KOPT-K1 (cell line): ENCODE data around the gene CRADD.
"Not testable (repeated sequence)": the region's sequence is repeated elsewhere in the genome, so short reads cannot be mapped to it uniquely, and the experiment has no call there.

Source experiments
- H3K27ac ChIP-seq: fragments of 200-600 bp; sonication (generic); 2 replicates; pipeline ENCODE4 v1.5.1; 2016; ENCODE audit warnings: antibody characterized with exemption, mild to moderate bottlenecking, low read depth, low read length; ENCODE audit not compliant: poor library complexity, severe bottlenecking
- H3K36me3 ChIP-seq: fragments of 200-600 bp; sonication (generic); 2 replicates; pipeline ENCODE4 v1.5.1; 2017; ENCODE audit warnings: antibody characterized with exemption, mild to moderate bottlenecking, low read length, moderate library complexity; ENCODE audit not compliant: insufficient read depth
- H3K9me3 ChIP-seq: fragments of 200-600 bp; sonication (generic); 2 replicates; pipeline ENCODE4 v1.5.1; 2017; ENCODE audit warnings: antibody characterized with exemption, low read length, mild to moderate bottlenecking; ENCODE audit not compliant: insufficient read depth, poor library complexity, severe bottlenecking

Gene CRADD

GRCh38 chr12:93884794-93885460 lies 207.8 kb downstream of the CRADD start:
- Histone ChIP-seq H3K9me3 (no peaks in the 10 kb centered on the region), H3K27ac (no peak overlapping the region), H3K36me3 (no peaks in the 10 kb centered on the region)

DNA sequence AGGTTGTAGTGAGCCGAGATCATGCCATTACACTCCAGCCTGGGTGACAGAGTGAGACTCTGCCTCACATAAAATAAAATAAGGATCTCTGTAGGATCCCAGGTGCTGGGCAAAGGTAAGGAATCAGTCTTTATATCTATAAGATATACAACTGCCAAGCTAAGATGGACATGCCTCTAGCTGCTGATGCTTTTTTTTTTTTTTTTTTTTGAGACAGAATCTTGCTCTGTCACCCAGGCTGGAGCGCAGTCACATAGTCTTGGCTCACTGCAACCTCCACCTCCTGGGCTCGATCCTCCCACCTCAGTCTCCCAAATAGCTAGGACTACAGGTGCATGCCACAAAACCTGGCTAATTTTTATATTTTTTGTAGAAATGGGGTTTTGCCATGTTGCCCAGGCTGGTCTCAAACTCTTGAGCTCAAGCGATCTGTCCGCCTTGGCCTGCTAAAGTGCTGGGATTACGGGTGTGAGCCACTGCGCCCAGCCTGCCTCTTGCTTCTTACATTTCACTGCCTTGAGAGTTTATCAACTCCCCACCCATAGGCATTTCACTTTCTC lies 208.9 kb downstream of the CRADD start:
- not testable (repeated sequence) for H3K9me3 ChIP-seq, H3K27ac ChIP-seq, H3K36me3 ChIP-seq

DNA sequence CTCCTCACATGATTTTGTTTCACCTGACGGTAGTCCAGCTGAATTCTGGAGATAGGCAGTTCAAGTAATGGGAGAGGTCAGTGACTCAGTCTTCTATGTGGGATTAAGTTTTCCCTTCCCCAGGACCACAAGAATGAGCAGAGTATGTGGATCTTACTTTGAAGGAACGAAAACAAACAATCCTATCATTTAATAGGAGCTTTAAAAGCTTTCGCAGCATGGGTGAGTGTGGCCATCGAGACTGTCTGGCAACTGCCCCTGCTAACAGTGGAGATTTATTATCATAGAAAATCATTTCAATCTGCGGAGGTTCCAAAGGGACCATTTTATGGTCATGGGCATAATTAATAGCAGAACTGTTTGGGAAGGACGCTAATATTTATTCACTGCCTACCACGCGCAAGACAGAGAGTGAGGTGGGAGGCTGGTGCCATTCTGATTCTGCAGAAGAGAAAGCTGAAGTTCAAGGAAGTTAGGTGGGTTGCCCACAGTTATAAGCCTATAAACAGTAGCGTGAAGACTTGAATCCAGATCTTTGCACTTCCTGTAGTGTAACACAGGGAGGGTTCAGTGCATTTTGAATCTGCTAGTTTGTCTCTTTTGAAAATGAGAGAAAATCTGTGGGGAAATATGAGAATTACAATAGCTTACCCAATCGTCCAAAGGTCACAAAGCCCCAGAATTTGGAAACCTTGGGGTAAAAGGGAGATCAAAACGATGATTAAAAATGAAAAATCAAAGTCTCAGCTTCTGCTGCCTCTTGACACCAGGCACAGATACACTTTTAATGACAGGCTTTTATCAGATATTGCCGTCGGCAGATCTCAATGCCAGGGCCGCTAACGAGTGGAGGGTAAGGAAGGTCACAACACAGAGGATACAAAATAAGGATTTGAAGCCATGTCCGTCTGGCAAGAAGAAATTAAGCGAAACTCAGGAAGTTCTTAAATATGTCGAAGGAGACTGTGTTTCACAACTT lies 209.6 kb downstream of the CRADD start:
- H3K9me3 ChIP-seq, result no peaks in the 10 kb centered on the region
- H3K36me3 ChIP-seq, result no peaks in the 10 kb centered on the region
- H3K27ac ChIP-seq, result no peak overlapping the region

- Histone ChIP-seq H3K36me3 (no peaks in the 10 kb centered on the region), H3K9me3 (no peaks in the 10 kb centered on the region), H3K27ac (no peak overlapping the region)
These were observed 211.8 kb downstream of the CRADD start for GRCh38 chr12:93888964-93889363.

GRCh38 chr12:93889516-93890212 lies 212.5 kb downstream of the CRADD start:
- no peaks in the 10 kb centered on the region for H3K9me3 ChIP-seq
- no peak overlapping the region for H3K27ac ChIP-seq
- H3K36me3 ChIP-seq, result no peaks in the 10 kb centered on the region

DNA sequence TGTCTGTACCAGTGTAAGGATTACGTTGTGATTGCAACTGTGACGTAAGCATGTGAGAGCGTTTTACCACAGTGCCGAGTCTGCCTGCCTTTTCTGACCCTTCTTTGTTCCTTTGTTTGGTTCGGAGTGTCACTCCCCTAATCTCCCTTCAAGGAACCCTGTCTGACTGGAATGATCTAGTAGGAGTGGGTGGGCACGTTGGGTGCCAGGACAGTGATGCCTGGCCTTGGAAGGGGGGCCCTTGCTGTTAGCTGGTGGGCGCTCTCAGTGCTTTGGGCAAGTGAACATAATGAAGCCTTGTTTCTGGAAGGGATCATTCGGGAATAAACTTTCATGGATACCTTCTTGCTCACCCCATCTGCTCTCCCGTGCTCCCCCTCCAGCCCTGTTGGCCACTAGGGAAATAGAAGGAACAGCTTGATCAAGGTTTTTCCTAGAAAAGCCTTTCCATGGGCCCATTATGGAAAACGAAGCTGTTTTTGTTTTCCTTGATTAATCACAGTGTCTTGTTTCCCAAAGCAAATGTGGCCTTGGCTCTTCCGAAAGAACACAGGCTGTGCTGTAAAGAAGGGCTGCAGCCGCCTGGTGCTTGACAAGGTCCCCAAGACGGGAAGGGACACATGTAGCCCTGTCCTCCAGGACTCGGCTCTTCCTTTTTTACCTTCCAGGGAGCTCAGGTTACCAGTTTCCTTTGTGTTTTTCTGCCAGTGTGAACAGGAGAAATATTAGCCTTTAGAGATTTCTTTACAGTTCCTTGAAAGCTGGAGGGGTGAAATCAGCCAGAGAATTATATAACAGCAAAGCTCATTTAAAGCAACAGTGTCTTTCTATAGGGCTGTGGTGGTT lies 215.5 kb downstream of the CRADD start:
- H3K9me3 ChIP-seq, result no peaks in the 10 kb centered on the region
- no peak overlapping the region for H3K27ac ChIP-seq
- H3K36me3 ChIP-seq, result no peaks in the 10 kb centered on the region

- Histone ChIP-seq H3K36me3 (no peaks in the 10 kb centered on the region), H3K9me3 (no peaks in the 10 kb centered on the region), H3K27ac (no peak overlapping the region)
These were observed 217.4 kb downstream of the CRADD start for GRCh38 chr12:93894391-93895088.

DNA sequence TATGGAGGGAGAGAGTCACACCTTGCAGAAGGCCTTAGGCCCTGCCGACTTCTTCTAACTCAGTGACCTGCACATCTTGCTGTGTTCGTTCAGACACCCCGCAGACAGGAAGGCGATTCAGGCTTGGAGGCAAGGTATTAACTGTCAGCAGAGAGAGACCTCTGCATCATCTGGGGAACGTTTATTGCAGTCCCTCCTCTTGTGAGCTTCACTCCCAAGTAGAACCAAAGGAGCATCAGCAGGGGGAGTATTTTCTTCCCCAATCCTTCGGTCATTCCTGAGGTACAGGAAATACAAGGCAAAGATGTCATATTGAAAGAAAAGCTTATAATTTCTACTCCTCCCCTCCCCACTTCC lies 217.9 kb downstream of the CRADD start:
- H3K36me3 ChIP-seq, result no peaks in the 10 kb centered on the region
- H3K9me3 ChIP-seq, result no peaks in the 10 kb centered on the region
- H3K27ac ChIP-seq, result no peak overlapping the region

DNA sequence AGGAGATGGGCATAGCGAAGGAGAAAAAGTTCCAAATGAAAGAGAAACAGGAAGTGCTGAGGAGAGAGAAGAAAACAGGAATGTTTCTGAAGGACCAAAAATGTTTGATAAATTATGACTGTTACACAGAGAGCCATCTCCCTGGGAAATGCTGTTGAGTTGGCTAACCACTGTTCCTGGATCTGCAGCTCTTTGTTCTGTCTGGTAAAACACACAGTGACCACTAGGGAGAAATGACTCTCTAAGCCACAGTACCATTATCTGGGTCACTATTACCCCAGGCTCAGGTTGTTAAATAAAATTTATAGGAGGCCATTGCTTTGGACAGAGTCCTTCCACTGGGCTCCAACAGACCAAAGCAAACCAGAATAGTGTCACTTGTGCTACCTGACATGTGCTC lies 219.3 kb downstream of the CRADD start:
- Histone ChIP-seq H3K36me3 (no peaks in the 10 kb centered on the region), H3K9me3 (no peaks in the 10 kb centered on the region), H3K27ac (no peak overlapping the region)

GRCh38 chr12:93896952-93897351 lies 219.8 kb downstream of the CRADD start:
- Histone ChIP-seq H3K27ac (no peak overlapping the region), H3K9me3 (peaks cover under 1% of the 10 kb centered on the region), H3K36me3 (no peaks in the 10 kb centered on the region)

DNA sequence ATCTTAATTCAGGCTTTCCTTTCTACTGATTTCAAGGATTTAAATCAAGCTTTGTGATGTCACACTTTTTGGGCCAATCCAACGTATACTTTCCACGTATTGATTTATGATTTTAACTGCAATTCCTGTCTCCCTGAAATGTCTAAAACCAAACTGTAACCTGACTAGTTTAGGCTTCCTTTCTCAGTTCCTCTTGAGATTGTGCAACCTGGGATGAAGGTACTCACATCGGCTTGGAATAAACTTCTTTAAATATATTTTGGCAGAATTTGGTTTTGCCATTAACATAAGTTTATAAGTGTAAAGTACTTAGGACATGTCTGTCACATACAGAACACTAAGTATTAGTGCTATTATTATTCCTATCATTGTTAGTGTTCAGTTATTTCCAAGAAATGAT lies 224.6 kb downstream of the CRADD start:
- no peaks in the 10 kb centered on the region for H3K36me3 ChIP-seq
- H3K9me3 ChIP-seq, result peaks cover 7% of the 10 kb centered on the region
- H3K27ac ChIP-seq, result no peak overlapping the region

GRCh38 chr12:93902192-93902591 lies 225.0 kb downstream of the CRADD start:
- H3K27ac ChIP-seq, result no peak overlapping the region
- H3K36me3 ChIP-seq, result no peaks in the 10 kb centered on the region
- peaks cover 7% of the 10 kb centered on the region for H3K9me3 ChIP-seq

- no peak overlapping the region for H3K27ac ChIP-seq
- no peaks in the 10 kb centered on the region for H3K36me3 ChIP-seq
- H3K9me3 ChIP-seq, result peaks cover 7% of the 10 kb centered on the region
These were observed 225.8 kb downstream of the CRADD start for GRCh38 chr12:93902736-93903562.
